ENCODE measurements around the gene SLC38A7.

- TF ChIP-seq EZH2 (IDR thresholded peaks at IDR 0.05) (no peak), POLR2AphosphoS5 (IDR thresholded peaks at IDR 0.05; ENCODE audit: borderline replicate concordance, low read depth, low read length) (peak; percentile 67; the same call in 1 of the 2 replicates), FOXP2 (optimal IDR thresholded peaks at IDR 0.05; ENCODE audit: control extremely low read depth, extremely low read length, insufficient read depth) (no peak)
Measured at GRCh38 chr16:58733671-58734458, 49.3 kb upstream of the SLC38A7 start, which contains the start of gene GOT2.
